ENCODE data around the gene PIK3C2B. TPM values are rescaled to one million over a fixed set of nuclear protein-coding genes. Genes with fewer than 3 reads are reported as not detected.

The PIK3C2B gene
- total and polyA plus RNA-seq, 2 of the 8 experiments (the other 6 are each of a cell fraction or from before 2014, with no cell fraction given): 20.4 to 36.7 TPM

- Histone ChIP-seq H3K23ac (ENCODE audit: insufficient read length) (no peak overlapping the region), H3K4me1 (replicated peaks in 1 of 4; ENCODE audit: control insufficient read depth in 3 of 4, insufficient read depth in 4 of 4, low read length in 3 of 4) (peaks cover 0 to 14% (median 6%) of the 10 kb centered on the region in 4 experiments; a peak in 5 of 7 replicates), H3K79me2 (ENCODE audit: control insufficient read depth in 1 of 2, insufficient read depth in 2 of 2, low read length in 2 of 2) (peaks cover 0 to 20% of the 10 kb centered on the region in 2 experiments; a peak in 2 of 4 replicates), H4K8ac (ENCODE audit: extremely low read depth, insufficient read depth, low read length) (no peak overlapping the region), H2AFZ (ENCODE audit: low read length) (peak overlapping the region; percentile 100), H2BK15ac (ENCODE audit: low read length) (peak overlapping the region; percentile 67; the same call in 1 of the 2 replicates), H2BK12ac (ENCODE audit: low read depth, low read length) (0 out of 2 replicates have a peak overlapping the region, but pooled peaks have one; percentile 30), H2BK20ac (ENCODE audit: low read length) (no peak overlapping the region), H3K56ac (replicated peaks; ENCODE audit: insufficient read length, low read depth, low read length) (peak overlapping the region; percentile 43), H3K36me3 (ENCODE audit: control insufficient read depth in 2 of 4, insufficient read depth in 4 of 4, low read length in 3 of 4) (no peaks in the 10 kb centered on the region), H3K27me3 (replicated peaks in 1 of 4; ENCODE audit: control insufficient read depth in 3 of 4, extremely low read depth in 1 of 4, insufficient read depth in 3 of 4, low read length in 3 of 4) (peaks cover 0 to 3% (median under 1%) of the 10 kb centered on the region in 4 experiments; a peak in 1 of 7 replicates), H3K14ac (ENCODE audit: insufficient read length) (no peak overlapping the region), H3K9me3 (ENCODE audit: insufficient read depth in 2 of 2, low read depth in 1 of 2, low read length in 1 of 2) (no peaks in the 10 kb centered on the region), H3K4ac (replicated peaks; ENCODE audit: insufficient read length, low read depth, low read length) (no peak overlapping the region), H3K9ac (replicated peaks in 1 of 4; ENCODE audit: extremely low read depth in 1 of 4, low read depth in 3 of 4, low read length in 3 of 4) (peak overlapping the region in 3 of 4 experiments; percentile 22 to 75 (median 32); a peak in 3 of 7 replicates), H4K20me1 (replicated peaks in 1 of 2; ENCODE audit: control insufficient read depth in 1 of 2, insufficient read depth in 2 of 2, low read length in 2 of 2) (no peaks in the 10 kb centered on the region), H3K27ac (ENCODE audit: low read depth, low read length) (peak overlapping the region; percentile 31; the same call in 1 of the 2 replicates), H3K18ac (ENCODE audit: extremely low read depth, low read length) (peak overlapping the region; percentile 20; the same call in 1 of the 2 replicates), H3K23me2 (ENCODE audit: low read depth, low read length) (peaks cover 15% of the 10 kb centered on the region), H2BK5ac (ENCODE audit: low read depth, low read length) (no peak overlapping the region), H2BK120ac (replicated peaks; ENCODE audit: low read depth, low read length) (no peak overlapping the region), H3K79me1 (ENCODE audit: low read depth, low read length) (no peaks in the 10 kb centered on the region), H3K4me2 (ENCODE audit: insufficient read depth in 1 of 2, low read depth in 2 of 2, low read length in 2 of 2) (peak overlapping the region; percentile 80 to 94), H4K5ac (ENCODE audit: insufficient read length, low read depth, low read length) (no peak overlapping the region), H3K4me3 (ENCODE audit: extremely low read depth in 1 of 4, insufficient read depth in 2 of 4, low read depth in 3 of 4, low read length in 4 of 4) (peak overlapping the region; percentile 82 to 96 (median 94)), H2AK5ac (ENCODE audit: low read depth, low read length) (no peak overlapping the region), H4K91ac (replicated peaks; ENCODE audit: insufficient read length, low read length) (no peak overlapping the region)
- no peak for DNase-seq (ENCODE audit: low read depth in 1 of 2, low spot score in 2 of 2)
- POLR2A ChIA-PET (ENCODE audit: partially characterized antibody): interaction anchor here (0.6 to 6.3 kb wide), 17 partner anchors 8 to 197 kb away, joined by 3 to 56 read pairs (median 13); partner anchors contain the start of genes MDM4 and PLEKHA6
- TF ChIP-seq EP300 (IDR thresholded peaks at IDR 0.05; ENCODE audit: borderline replicate concordance in 1 of 2, low read depth in 2 of 2, low read length in 2 of 2) (no peak), PHF8 (conservative IDR thresholded peaks at IDR 0.05; ENCODE audit: low read depth, low read length) (no peak; the same call in 1 of the 2 replicates), TAF7 (optimal IDR thresholded peaks at IDR 0.05; ENCODE audit: borderline replicate concordance, low read depth, low read length) (peak; percentile 49), POLR2A (IDR thresholded peaks at IDR 0.05; ENCODE audit: control extremely low read depth in 1 of 2, low read depth in 2 of 2, low read length in 2 of 2) (peak in 1 of 2 experiments; percentile 0; a peak in 1 of 3 replicates), CTBP2 (IDR thresholded peaks at IDR 0.05; ENCODE audit: borderline replicate concordance, insufficient read depth, insufficient read length, low read length) (peak; percentile 57)
- 4% methylated on average over 17 of the region's 17 CpGs; no CpG with 5 or more reads in 1 of the 2 experiments for WGBS, 2 experiments (ENCODE audit: extremely low coverage in 1 of 2, insufficient coverage in 1 of 2, insufficient read length in 1 of 2, insufficient replicate concordance in 2 of 2, low coverage in 1 of 2, low lambda C conversion rate in 2 of 2, missing lambda C conversion rate in 1 of 2)
- CTCF ChIA-PET (ENCODE audit: partially characterized antibody): interaction anchor here (0.6 to 49.0 kb wide), 13 partner anchors 9 to 1335 kb away, joined by 3 to 2124 read pairs (median 5); no protein-coding TSS in a partner anchor
- no peak for FAIRE-seq
Measured at GRCh38 chr1:204495078-204495753, 611 bp upstream of the PIK3C2B start.
